ENCODE data around the gene DDX43. TPM values are rescaled to one million over a fixed set of nuclear protein-coding genes. Genes with fewer than 3 reads are reported as not detected.
A peak's percentile ranks its signal among the peaks of the same experiment; 100 is the strongest.

DDX43 gene
- total RNA-seq = 10 to 100 TPM in 1 of 4 donors, 1 to 10 TPM in 3; 1.3 to 12.0 (median 2.5) TPM

- H3K9me3 ChIP-seq = no peaks in the 10 kb centered on the region
- H3K4me3 ChIP-seq = peak within 1 kb of the TSS in 2 of 4 donors; percentile 4 to 42
- 79 to 87% methylated on average over 54 of the region's 54 CpGs for WGBS, 2 donors
- H3K36me3 ChIP-seq = no peaks in the 10 kb centered on the region
- peak; percentile 25 to 64 for DNase-seq (ENCODE audit: low spot score in 2 of 2)
- H3K27me3 ChIP-seq = no peaks in the 10 kb centered on the region
- peak within 1 kb of the TSS in 2 of 4 donors; percentile 34 to 69 for H3K27ac ChIP-seq
- TF ChIP-seq CTCF (IDR thresholded peaks at IDR 0.05) (no peak), POLR2A (IDR thresholded peaks at IDR 0.05) (no peak), EP300 (IDR thresholded peaks at IDR 0.05) (peak in 1 of 2 donors; percentile 30)
- no peaks in the 10 kb centered on the region for H3K4me1 ChIP-seq
Measured at GRCh38 chr6:73394577-73395354, at the start of gene DDX43. DDX43 (plus strand) TSS chr6:73394828; CDS start chr6:73394906, 78 bp downstream.

- no peaks in the 10 kb centered on the region for H3K4me1 ChIP-seq
- no peak overlapping the region for H3K4me3 ChIP-seq
- no peaks in the 10 kb centered on the region for H3K36me3 ChIP-seq
- H3K9me3 ChIP-seq = no peaks in the 10 kb centered on the region
- TF ChIP-seq POLR2A (IDR thresholded peaks at IDR 0.05) (no peak), CTCF (IDR thresholded peaks at IDR 0.05) (no peak)
- WGBS, 2 donors = 50 to 58% methylated on average over 33 of the region's 33 CpGs
- no peak overlapping the region for H3K27ac ChIP-seq
- DNase-seq (ENCODE audit: low spot score in 2 of 2) = no peak
- peaks cover 0 to 23% of the 10 kb centered on the region in 2 donors for H3K27me3 ChIP-seq
Measured at GRCh38 chr6:73348550-73349204, 46.0 kb upstream of the DDX43 start.

- WGBS, 2 donors = 20 to 21% methylated on average over 6 of the region's 6 CpGs
- peaks cover 0 to 23% of the 10 kb centered on the region in 2 donors for H3K27me3 ChIP-seq
- no peak overlapping the region for H3K27ac ChIP-seq
- TF ChIP-seq POLR2A (IDR thresholded peaks at IDR 0.05) = no peak
- H3K36me3 ChIP-seq = no peaks in the 10 kb centered on the region
- H3K4me1 ChIP-seq = no peaks in the 10 kb centered on the region
- DNase-seq (ENCODE audit: low spot score in 2 of 2) = no peak
- no peak overlapping the region for H3K4me3 ChIP-seq
- peaks cover 0 to 3% (median 0%) of the 10 kb centered on the region in 4 donors for H3K9me3 ChIP-seq
Measured at GRCh38 chr6:73349311-73349710, 45.3 kb upstream of the DDX43 start.

GRCh38 chr6:73353636-73354593, 40.7 kb upstream of the DDX43 start, which contains the start of gene DPPA5:
DPPA5 (minus strand) TSS chr6:73354276; CDS start chr6:73354225, 51 bp downstream.
- Histone ChIP-seq H3K27me3 (peaks cover 0 to 12% of the 10 kb centered on the region in 2 donors), H3K27ac (no peak within 1 kb of the TSS), H3K4me3 (no peak within 1 kb of the TSS), H3K4me1 (no peaks in the 10 kb centered on the region), H3K36me3 (no peaks in the 10 kb centered on the region), H3K9me3 (peaks cover 0 to 3% (median 0%) of the 10 kb centered on the region in 4 donors)
- TF ChIP-seq EP300 (IDR thresholded peaks at IDR 0.05) (no peak), CTCF (IDR thresholded peaks at IDR 0.05) (no peak), POLR2A (IDR thresholded peaks at IDR 0.05) (no peak)
- DNase-seq (ENCODE audit: low spot score in 2 of 2) = no peak
- WGBS, 2 donors = 91 to 95% methylated on average over 53 to 54 of the region's 59 CpGs

- Histone ChIP-seq H3K4me1 (no peaks in the 10 kb centered on the region), H3K36me3 (no peaks in the 10 kb centered on the region), H3K4me3 (no peak within 1 kb of the TSS), H3K27me3 (no peaks in the 10 kb centered on the region), H3K9me3 (peaks cover 0 to 15% (median 0%) of the 10 kb centered on the region in 4 donors), H3K27ac (no peak within 1 kb of the TSS)
- TF ChIP-seq EP300 (IDR thresholded peaks at IDR 0.05) (no peak), CTCF (IDR thresholded peaks at IDR 0.05) (no peak), POLR2A (IDR thresholded peaks at IDR 0.05) (no peak)
- WGBS, 2 donors = 87 to 92% methylated on average over 23 of the region's 23 CpGs
- DNase-seq (ENCODE audit: low spot score in 2 of 2) = no peak
Measured at GRCh38 chr6:73362358-73362757, 32.3 kb upstream of the DDX43 start, which contains the start of gene KHDC3L. KHDC3L (plus strand) TSS chr6:73362658; CDS start chr6:73362730, 72 bp downstream.

All from tibial nerve (tissue), 4 donors.